NOMO-1 treated with DMSO at 0.1 percent for 48 hours (cell line): ENCODE measurements around the gene ADAM10.
"Not testable (repeated sequence)": the region's sequence is repeated elsewhere in the genome, so short reads cannot be mapped to it uniquely, and the experiment has no call there.

Experiments used
- DNase-seq: peaks from one replicate; lab custom pipeline; 2025; ENCODE audit not compliant: unreplicated experiment; lab: John Stamatoyannopoulos, UW

The ADAM10 gene

DNA sequence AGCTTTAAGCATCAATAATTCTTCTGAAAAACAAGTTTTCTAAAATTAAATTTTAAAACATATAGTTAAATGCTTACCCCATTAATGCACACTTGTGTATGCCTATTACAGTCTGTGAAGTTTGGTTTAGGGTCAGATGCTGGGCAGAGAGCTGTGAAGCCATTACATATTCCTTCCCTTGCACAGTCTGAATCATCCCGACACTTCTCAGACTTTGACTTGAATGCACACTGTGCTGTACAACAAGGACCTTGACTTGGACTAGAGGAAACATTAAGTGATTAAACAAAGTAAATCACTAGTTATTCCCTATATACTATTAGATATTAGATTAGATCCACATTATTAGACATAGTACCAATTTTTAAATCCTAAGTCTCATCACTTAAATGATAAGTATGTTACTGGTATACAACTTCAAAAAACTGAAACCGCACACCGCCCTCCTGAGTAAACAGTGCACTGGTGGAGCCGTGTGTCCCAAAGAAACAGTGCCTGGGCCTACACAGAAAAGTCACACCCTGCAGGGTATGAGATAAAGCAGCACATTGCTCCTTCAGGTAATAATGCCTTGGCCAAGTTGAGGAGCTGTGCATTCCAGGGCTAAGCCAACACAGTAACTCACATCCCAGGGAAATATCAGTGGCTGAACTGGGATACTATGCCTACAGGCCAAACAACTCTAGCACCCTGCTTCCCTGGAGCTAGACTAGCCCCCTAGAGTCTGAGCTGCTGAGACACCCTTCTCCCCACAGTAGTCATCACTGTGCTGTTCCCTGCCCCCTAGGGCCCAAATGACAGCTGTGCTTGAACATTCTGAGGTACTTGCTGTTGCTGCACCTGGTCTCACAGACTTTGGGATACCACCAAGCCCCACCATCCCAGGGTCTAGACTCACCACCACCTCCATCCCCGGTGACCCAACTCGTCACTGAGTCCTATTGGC is 137.5 kb downstream of the ADAM10 start:
- DNase-seq = no peak

GRCh38 chr15:58608711-58609110 is 140.8 kb downstream of the ADAM10 start:
- no peak for DNase-seq

GRCh38 chr15:58608129-58608590 is 141.3 kb downstream of the ADAM10 start:
- no peak for DNase-seq

DNA sequence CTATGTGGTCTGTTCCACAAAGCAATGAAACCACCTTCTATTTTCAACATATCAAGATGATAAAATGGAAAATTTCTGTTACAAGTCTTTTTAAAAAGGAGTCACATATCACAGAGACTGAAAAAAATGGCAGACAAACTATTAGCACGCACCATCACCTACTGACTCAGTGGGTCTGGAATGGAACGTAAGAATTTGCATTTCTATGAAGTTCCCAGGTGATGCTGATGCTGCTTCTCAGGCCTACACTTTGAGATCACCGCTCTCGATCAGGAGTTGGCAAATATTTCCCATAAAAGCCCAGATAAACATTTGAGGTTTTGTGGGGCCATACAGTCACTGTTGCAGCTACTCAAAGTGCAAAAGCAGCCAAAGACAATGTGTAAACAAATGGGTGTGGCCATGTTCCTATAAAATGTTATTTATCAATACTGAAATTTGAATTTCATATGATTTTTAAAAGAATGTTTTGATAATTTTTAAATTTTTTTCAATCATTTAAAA is 142.9 kb downstream of the ADAM10 start:
- no peak for DNase-seq

GRCh38 chr15:58605931-58606530 is 143.5 kb downstream of the ADAM10 start:
- DNase-seq = no peak

GRCh38 chr15:58604455-58604923 is 145.0 kb downstream of the ADAM10 start:
- DNase-seq = no peak

DNA sequence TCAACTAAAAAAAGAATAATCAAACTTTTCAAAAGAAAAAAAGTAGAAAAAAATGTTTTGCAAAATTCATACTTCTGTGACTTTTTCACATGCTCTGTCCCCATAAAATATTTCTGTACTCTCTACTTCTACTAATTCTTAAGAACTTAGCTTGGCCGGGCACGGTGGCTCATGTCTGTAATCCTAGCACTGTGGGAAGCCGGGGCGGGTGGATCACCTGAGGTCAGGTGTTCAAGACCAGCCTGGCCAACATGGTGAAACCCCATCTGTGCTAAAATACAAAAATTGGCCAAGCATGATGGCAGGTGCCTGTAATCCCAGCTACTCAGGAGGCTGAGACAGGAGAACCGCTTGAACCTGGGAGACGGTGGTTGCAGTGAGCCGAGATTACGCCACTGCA is 145.6 kb downstream of the ADAM10 start:
- DNase-seq = not testable (repeated sequence)

GRCh38 chr15:58602823-58603222 is 146.7 kb downstream of the ADAM10 start:
- DNase-seq = no peak

DNA sequence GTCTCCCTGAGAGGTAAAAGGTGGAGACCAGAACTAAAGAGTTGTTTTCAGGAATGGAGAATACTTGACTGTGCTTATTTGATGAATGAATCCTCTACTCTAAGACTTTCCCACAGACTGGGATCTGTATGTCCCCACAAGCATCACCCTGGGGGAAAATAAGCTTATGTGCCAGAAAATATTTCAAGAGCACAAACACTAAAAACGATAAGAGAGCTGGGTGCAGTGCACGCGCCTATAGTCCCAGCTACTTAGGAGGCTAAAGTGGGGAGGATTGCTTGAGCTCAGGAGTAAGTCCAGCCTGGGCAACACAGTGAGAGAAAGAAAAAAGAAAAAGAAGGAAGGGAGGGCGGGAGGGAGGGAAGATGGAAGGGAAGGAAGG is 150.7 kb downstream of the ADAM10 start:
- DNase-seq = no peak

DNA sequence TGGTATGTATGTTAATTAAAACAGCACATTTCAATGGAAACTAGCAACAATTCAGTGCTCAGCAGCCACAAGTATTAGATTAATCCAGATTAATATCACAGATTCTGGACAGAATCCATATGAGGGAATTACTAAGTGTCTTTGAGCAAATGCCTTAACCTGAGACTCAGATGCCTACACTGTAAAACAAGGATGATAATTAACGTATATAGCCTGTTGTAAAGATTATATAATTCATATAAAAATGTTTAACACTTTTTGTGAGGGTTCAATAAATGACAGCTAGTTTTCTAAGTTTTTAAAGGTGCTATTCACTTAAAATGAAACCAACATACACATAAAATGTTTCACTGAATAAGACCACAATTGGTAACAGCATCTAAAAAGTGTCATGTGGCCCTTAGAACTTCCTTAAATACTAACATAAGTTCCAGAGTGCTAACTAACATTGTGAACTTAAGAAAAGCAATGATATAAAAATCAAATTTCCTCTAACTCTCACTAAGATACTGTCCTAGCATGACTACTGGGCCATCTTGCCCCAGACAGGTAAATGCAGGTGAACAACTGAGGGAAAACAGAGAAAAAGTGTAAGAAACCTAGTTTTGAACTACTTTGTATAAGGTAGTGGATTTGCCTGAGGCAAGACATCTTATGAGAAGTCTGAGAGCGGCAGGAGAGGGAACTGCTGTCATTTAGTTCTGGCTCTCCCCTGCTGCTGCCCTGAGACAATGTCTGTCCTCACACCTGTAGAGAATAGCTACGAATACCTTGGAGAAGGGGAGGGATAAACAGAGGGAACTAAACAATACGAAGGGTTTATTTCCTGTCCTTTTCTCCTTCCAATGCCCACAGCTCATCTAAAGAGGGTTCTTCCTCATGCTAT is 151.3 kb downstream of the ADAM10 start:
- no peak for DNase-seq

DNA sequence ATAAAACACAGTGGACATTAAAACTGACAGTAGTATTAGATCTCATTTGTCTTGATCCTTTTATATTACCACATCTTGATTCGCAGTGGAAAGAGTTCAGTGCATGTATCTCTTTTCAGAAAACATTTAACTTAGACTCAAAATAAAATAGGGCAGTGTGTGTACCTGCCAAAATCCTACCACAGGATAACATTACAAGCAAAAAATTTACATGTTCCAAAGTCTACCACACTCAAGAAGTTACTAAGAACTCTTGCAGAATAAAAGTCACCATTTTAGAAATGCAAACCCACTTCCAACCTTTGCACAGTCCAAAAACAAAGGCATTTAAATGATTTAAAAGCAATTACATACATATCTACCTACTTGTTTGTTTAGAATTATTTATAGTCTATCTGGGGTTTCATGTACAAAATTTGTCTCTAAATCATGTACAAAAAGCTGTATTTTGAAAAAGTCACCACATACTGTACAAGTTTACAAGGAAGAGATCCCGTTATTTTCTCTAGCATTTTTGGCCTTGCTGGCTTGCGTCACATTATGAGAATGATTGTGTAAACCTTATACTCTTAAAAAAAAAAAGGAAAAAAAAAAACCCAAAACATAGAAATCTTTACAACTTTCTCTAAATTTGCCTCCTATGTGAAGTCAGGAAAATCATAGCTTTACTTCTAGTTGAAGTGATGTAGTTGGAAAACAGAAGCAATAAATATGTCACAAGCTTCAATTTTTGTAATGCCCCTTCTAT is 153.8 kb downstream of the ADAM10 start:
- DNase-seq = no peak

- DNase-seq = no peak
These were observed 154.6 kb downstream of the ADAM10 start for GRCh38 chr15:58594898-58595297.

- no peak for DNase-seq
These were observed 155.6 kb downstream of the ADAM10 start for GRCh38 chr15:58593870-58594269.

DNA sequence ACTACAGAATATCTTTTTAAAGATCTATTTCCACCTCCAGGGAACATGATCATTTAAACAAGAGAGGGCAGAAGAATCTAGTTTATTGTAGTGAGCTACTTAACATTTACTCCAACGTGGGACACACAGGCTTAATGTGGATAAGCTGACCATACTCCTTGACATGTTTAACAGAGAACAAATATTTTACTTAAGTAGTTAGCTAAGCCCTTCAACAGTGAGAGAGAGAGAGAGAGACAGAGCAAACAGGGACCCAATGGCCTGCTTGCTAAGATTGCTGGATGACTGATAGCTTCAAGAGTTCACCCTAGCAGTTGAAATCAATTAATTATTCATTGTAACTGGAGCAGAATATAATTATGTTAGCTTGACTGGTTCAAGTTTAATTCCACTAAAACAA is 158.6 kb downstream of the ADAM10 start:
- no peak for DNase-seq

- DNase-seq = no peak
These were observed 159.3 kb downstream of the ADAM10 start for GRCh38 chr15:58590236-58590635.

GRCh38 chr15:58589047-58589446 is 160.5 kb downstream of the ADAM10 start:
- no peak for DNase-seq

DNA sequence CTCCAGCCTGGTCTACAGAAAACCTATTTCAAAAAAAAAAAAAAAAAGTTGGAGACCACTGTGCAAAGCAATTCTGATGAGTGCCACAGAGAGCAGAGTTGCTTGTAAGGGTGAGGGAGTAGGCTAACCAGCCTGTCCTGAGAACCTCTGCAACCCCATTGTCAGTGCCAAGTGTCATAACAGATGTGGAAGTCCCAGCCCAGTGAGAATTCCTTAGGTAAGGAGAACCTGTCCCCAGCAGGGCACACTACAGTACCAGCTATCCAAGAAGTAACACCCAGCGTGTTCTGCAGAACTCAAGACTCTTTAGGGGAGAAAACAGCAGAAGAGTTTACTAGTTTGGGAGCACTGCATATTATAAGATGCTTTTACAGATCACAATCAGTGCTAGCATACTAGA is 161.4 kb downstream of the ADAM10 start:
- no peak for DNase-seq

- DNase-seq = no peak
These were observed 162.0 kb downstream of the ADAM10 start for GRCh38 chr15:58587486-58587885.

GRCh38 chr15:58585693-58586443 is 163.6 kb downstream of the ADAM10 start:
- DNase-seq = no peak
